WERI-Rb-1 (cell line): Measurements from ENCODE around the gene P3H1.

ENCODE experiments used
- DNase-seq: peaks from one replicate; pipeline ENCODE4 v3.0.0-alpha.2; 2020
- H3K27ac ChIP-seq: fragments of 250-450 bp; sonication (Bioruptor Pico); 2 replicates; pipeline ENCODE4 v1.5.1; 2020; ENCODE audit warnings: mild to moderate bottlenecking, moderate library complexity
- H3K27me3 ChIP-seq: fragments of 250-450 bp; sonication (Bioruptor Pico); 2 replicates; pipeline ENCODE4 v1.5.1; 2021; ENCODE audit warnings: mild to moderate bottlenecking, low read depth, moderate library complexity; ENCODE audit not compliant: insufficient read depth, severe bottlenecking
- H3K36me3 ChIP-seq: fragments of 250-450 bp; sonication (Bioruptor Pico); 2 replicates; pipeline ENCODE4 v1.5.1; 2020; ENCODE audit warnings: mild to moderate bottlenecking, moderate library complexity
- H3K4me3 ChIP-seq: 2 replicates; pipeline ENCODE4 v1.5.1; 2011; ENCODE audit warnings: low read depth, mild to moderate bottlenecking, control low read depth, low read length
- H3K9me3 ChIP-seq: fragments of 250-450 bp; sonication (Bioruptor Pico); 2 replicates; pipeline ENCODE4 v1.5.1; 2021; ENCODE audit warnings: mild to moderate bottlenecking, moderate library complexity; ENCODE audit not compliant: severe bottlenecking
- TF ChIP-seq, protein P1 (sequence below): IDR thresholded peaks from 2 replicates; pipeline ENCODE4 v1.5.1; 2011; ENCODE audit warnings: low read depth, mild to moderate bottlenecking, control low read depth, inconsistent platforms, low read length

P3H1 gene

DNA sequence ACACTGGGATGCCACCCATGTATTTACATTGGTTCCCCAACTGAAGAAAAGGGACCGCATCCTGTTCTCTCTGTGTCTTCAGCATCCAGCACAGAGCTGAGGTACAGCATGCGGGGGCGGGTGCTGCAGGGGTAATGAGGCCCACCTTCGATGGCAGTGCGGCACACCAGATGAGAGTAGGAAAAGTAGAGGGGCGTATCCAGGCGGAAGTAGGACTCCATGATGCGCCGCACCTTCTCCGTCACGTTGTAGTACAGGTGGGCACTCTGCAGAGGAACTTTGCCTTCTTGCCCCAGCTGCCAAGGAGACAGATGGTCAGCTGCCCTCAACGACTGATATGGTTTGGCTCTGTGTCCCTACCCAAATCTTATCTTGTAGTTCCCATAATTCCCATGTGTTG lies 16.8 kb downstream of the P3H1 start:
- H3K4me3 ChIP-seq: no peak overlapping the region
- DNase-seq: no peak
- no peaks in the 10 kb centered on the region for H3K27me3 ChIP-seq
- H3K27ac ChIP-seq: no peak overlapping the region
- TF ChIP-seq, protein P1, sequence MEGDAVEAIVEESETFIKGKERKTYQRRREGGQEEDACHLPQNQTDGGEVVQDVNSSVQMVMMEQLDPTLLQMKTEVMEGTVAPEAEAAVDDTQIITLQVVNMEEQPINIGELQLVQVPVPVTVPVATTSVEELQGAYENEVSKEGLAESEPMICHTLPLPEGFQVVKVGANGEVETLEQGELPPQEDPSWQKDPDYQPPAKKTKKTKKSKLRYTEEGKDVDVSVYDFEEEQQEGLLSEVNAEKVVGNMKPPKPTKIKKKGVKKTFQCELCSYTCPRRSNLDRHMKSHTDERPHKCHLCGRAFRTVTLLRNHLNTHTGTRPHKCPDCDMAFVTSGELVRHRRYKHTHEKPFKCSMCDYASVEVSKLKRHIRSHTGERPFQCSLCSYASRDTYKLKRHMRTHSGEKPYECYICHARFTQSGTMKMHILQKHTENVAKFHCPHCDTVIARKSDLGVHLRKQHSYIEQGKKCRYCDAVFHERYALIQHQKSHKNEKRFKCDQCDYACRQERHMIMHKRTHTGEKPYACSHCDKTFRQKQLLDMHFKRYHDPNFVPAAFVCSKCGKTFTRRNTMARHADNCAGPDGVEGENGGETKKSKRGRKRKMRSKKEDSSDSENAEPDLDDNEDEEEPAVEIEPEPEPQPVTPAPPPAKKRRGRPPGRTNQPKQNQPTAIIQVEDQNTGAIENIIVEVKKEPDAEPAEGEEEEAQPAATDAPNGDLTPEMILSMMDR: no peak
- no peaks in the 10 kb centered on the region for H3K9me3 ChIP-seq
- peaks cover 68% of the 10 kb centered on the region for H3K36me3 ChIP-seq

DNA sequence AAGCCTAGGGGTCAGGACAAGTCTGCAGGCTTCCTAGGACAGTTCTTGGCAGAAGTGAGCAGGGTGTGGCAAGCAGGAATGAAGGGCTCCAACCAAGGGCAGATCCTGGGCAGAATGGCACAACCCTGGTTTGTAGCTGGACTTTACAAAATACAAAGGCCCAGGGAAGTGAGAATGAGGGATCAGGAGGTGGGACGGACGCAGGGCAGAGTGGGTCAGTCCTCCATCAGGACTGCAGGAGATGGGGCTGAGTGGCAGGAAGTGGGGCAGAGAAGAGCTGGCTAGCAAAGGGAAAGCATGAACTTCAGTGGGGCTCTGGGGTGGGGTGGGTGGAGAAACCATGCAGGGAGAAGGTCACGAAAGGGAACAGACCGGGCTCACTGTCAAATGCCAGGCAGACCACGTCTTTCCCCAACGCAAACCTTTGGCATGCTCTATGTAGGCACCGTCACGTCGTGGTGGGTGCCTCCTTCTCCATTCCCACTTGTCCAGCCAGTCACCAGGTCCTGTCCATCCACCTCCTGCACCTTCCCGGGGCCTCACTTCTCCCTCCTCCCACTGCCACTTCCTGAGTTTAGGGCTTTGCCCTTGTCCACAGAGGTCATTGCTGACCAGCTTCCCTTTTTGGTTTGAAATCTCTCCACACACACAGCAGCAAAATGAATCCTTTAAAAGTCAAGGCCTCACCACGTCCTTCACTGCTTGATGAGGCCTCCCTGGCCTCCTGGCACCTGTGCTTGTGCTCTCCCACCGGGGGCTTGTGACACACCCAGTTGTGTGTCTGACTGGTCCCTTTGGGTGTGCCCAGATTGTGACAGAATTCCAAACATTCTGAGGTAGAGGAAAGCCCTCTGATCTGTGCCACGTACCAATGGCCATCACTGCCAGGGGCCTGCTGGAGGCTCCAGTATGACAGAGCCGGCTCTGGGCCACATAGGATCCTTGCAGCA lies 18.1 kb downstream of the P3H1 start:
- H3K27ac ChIP-seq: no peak overlapping the region
- peaks cover 56% of the 10 kb centered on the region for H3K36me3 ChIP-seq

DNA sequence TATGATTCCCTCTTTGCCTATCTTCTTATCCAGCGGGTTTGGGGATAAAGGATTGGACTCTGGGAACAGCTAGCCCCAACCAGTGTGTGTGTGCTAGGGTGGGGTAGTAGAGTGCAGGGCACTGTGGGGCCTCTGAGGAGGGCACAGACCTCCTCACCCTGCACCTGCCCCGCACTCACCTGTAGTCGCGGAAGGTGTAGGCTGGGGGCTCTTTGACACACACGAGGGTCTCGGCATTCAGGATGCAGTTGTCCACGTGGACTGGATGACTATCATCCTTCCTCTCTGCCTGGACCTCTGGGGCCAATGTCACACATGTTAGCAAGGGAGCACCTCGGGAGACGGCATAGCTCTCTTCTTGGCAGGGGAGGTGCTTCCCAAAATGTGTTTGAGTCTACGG lies 18.8 kb downstream of the P3H1 start:
- peaks cover 49% of the 10 kb centered on the region for H3K36me3 ChIP-seq
- no peak overlapping the region for H3K4me3 ChIP-seq
- TF ChIP-seq, protein P1: no peak
- no peak overlapping the region for H3K27ac ChIP-seq
- no peaks in the 10 kb centered on the region for H3K9me3 ChIP-seq
- no peak for DNase-seq
- no peaks in the 10 kb centered on the region for H3K27me3 ChIP-seq

More for the DNA sequence above, 18.1 kb downstream of the P3H1 start:
- Histone ChIP-seq H3K4me3 (no peak overlapping the region), H3K27me3 (no peaks in the 10 kb centered on the region), H3K9me3 (no peaks in the 10 kb centered on the region)
- TF ChIP-seq, protein P1: no peak
- DNase-seq: no peak

DNA sequence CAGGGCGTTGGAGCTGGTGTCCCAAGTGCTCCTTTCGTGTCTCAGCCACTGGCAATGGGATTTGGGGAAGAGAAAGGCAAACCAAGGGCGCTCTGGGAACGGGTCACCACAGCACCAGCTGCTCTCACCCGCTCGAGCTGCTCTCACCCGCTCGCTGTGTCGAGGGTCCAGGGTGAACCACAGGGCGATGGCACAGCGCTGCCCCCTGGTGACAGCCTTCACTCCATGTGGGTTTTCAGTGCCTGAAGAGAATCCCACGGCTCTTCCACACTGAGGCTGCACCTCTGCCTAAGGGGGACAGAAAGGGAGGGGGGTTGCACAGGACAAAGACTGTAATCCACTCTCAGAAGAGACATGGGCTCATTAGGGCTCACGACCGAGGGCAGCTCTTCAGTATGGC lies 19.7 kb downstream of the P3H1 start:
- peak; percentile 85 for DNase-seq
- TF ChIP-seq, protein P1: peak; percentile 96

DNA sequence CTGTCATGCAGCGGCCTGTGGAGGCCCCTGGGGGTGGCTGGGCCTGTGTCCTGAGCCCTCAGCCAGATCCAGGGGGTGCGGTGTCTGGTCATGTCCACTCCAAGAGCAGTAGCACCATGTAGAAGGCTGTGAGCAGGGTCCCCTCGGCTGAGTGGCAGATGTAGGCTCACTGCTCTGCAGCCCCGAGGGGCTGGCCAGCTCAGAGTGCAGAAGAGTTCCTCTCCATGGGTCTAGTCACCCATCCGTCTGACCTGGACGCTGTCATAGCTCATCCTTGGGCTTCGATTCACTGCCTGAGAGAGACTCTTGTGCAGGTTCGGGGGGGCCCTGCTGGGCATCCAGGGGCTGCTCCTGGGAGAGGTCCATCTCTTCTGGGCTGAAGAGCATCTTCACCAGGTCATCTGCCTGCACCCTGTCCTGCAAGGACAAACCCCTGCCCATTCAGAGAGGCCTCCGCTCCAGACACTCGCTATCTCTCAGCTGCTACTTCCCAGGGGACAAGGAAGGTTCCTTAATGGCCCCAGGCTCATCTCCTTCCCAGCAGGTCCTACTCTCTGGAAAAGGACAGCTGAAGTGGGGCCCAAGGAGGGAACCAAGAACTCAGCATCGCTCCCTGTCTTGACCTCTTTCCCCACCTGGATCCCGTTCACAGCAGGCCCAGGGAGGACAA lies 20.3 kb downstream of the P3H1 start:
- H3K9me3 ChIP-seq: no peaks in the 10 kb centered on the region
- H3K36me3 ChIP-seq: peaks cover 34% of the 10 kb centered on the region
- H3K4me3 ChIP-seq: no peak overlapping the region
- DNase-seq: no peak
- H3K27ac ChIP-seq: no peak overlapping the region; the same call in 1 of the 2 replicates
- TF ChIP-seq, protein P1: no peak
- no peaks in the 10 kb centered on the region for H3K27me3 ChIP-seq

More for the DNA sequence above, 19.7 kb downstream of the P3H1 start:
- Histone ChIP-seq H3K9me3 (no peaks in the 10 kb centered on the region), H3K27ac (0 out of 2 replicates have a peak overlapping the region, but pooled peaks have one; percentile 2), H3K4me3 (no peak overlapping the region), H3K27me3 (no peaks in the 10 kb centered on the region), H3K36me3 (peaks cover 40% of the 10 kb centered on the region)
